Measurements from ENCODE around the gene CCNC.

Gene CCNC

GRCh38 chr6:99573980-99574617 lies 5.6 kb upstream of the CCNC start:
- no peak overlapping the region for H3K4me3 ChIP-seq (ENCODE audit: low read depth, low read length)
- DNase-seq (ENCODE audit: low read depth, low spot score), result no peak
- POLR2A ChIA-PET, result no interaction called here
- no peak for TF ChIP-seq CTCF (IDR thresholded peaks at IDR 0.05; ENCODE audit: insufficient read depth, low read length, missing control alignments)
- CTCF ChIA-PET, result interaction anchor here (0.9 kb wide), 1 partner anchor 14 kb away, joined by 4 read pairs; no protein-coding TSS in a partner anchor

GRCh38 chr6:99563056-99563723 lies 5.3 kb downstream of the CCNC start:
- no peak overlapping the region for H3K4me3 ChIP-seq (ENCODE audit: low read depth, low read length)
- POLR2A ChIA-PET, result no interaction called here
- TF ChIP-seq CTCF (IDR thresholded peaks at IDR 0.05; ENCODE audit: insufficient read depth, low read length, missing control alignments), result no peak

DNA sequence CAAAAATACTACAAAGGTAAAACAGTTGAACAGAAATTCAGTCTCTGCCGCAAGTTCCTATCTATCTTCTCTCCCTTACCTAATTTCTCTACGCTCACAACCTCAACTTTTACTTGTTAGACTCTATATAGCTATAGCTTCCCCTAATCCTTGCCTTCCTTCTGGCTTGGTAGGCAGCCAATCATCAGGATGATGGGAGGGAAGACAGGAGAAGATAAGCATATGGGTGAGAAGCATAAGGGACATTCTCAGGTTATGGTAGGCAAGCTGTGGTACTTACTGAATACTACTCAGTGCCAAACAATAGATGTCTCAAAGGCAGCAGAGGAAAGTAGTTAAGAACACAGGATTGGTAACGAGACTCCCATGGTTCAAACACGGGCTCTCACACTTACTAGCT lies 7.8 kb downstream of the CCNC start:
- no peak for DNase-seq (ENCODE audit: low read depth, low spot score)

More at GRCh38 chr6:99563056-99563723, 5.3 kb downstream of the CCNC start:
- CTCF ChIA-PET, result no interaction called here
- no peak for DNase-seq (ENCODE audit: low read depth, low spot score)

GRCh38 chr6:99559057-99559456 lies 9.4 kb downstream of the CCNC start:
- H3K4me3 ChIP-seq (ENCODE audit: low read depth, low read length), result no peak overlapping the region
- ChIA-PET CTCF (no interaction called here), POLR2A (no interaction called here)
- TF ChIP-seq CTCF (IDR thresholded peaks at IDR 0.05; ENCODE audit: insufficient read depth, low read length, missing control alignments), result no peak
- no peak for DNase-seq (ENCODE audit: low read depth, low spot score)

More for the DNA sequence above, 7.8 kb downstream of the CCNC start:
- TF ChIP-seq CTCF (IDR thresholded peaks at IDR 0.05; ENCODE audit: insufficient read depth, low read length, missing control alignments), result no peak
- CTCF ChIA-PET, result no interaction called here
- POLR2A ChIA-PET, result no interaction called here
- no peak overlapping the region for H3K4me3 ChIP-seq (ENCODE audit: low read depth, low read length)

DNA sequence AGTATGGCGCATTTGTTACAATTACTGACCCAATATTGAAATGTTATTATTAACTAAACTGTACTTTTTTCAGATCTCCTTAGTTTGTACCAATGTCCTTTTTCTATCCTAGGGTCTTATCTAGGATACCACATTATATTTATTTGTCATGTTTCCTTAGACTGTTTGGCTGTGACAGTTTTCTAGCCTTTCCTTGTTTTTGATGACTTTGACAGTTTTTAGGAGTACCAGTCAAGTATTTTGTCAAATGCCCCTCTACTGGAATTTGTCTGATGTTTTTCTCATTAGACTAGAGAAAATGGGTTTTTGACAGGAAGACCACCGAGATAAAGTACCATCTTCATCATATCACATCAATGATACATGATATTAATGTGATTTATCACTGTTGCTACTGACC lies 14.6 kb downstream of the CCNC start:
- H3K4me3 ChIP-seq (ENCODE audit: low read depth, low read length), result no peak overlapping the region
- CTCF ChIA-PET, result no interaction called here
- POLR2A ChIA-PET, result no interaction called here
- no peak for DNase-seq (ENCODE audit: low read depth, low spot score)
- TF ChIP-seq CTCF (IDR thresholded peaks at IDR 0.05; ENCODE audit: insufficient read depth, low read length, missing control alignments), result no peak

DNA sequence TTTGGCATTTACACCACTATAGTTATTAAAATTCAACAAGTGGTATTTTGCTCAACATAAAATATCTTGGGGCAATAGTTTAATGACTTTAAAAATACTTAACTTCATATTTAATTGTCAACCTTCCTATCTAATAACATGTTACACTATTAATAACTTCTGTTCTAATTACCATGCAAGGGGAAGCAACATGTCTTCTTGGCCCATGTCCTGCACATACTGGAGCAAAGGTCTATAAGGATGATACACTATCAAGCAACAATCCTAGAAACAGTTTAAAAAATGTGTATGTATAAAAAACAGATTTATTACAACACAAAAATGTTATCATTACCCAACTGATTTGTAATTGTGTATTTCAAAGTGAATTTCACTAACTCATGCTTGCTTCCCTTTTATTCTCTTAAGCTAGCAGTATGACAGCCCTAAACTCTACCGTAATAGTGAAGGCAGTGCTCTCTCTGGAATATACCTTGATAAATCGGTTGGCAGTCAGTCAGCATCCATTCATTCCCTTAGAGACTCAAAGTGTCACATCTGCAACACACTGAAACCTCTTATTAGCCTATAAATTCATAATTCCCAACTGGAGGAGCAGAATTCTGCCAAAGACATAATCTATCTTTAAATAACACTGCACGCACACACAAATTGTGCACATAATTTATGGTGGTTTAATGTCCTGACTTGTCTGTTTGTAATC lies 18.3 kb downstream of the CCNC start:
- no peak for DNase-seq (ENCODE audit: low read depth, low spot score)
- ChIA-PET CTCF (no interaction called here), POLR2A (no interaction called here)
- no peak for TF ChIP-seq CTCF (IDR thresholded peaks at IDR 0.05; ENCODE audit: insufficient read depth, low read length, missing control alignments)
- H3K4me3 ChIP-seq (ENCODE audit: low read depth, low read length), result no peak overlapping the region
